Measurements from ENCODE around the gene PPTC7.
"Not testable (repeated sequence)": the region's sequence is repeated elsewhere in the genome, so short reads cannot be mapped to it uniquely, and the experiment has no call there.

The PPTC7 gene

GRCh38 chr12:110583137-110584059 lies at the start of gene PPTC7:
TSS of gene PPTC7 (minus strand) at chr12:110583318. CDS start at chr12:110583031, 287 bp downstream.
- DNase-seq: peak; percentile 80

- no peak for DNase-seq
Observed at GRCh38 chr12:110627500-110628195, 44.5 kb upstream of the PPTC7 start.

GRCh38 chr12:110622582-110622981 lies 39.5 kb upstream of the PPTC7 start:
- DNase-seq: no peak

- no peak for DNase-seq
Observed at GRCh38 chr12:110619534-110619953, 36.4 kb upstream of the PPTC7 start.

GRCh38 chr12:110616471-110617115 lies 33.5 kb upstream of the PPTC7 start:
- DNase-seq: no peak

GRCh38 chr12:110615171-110615570 lies 32.1 kb upstream of the PPTC7 start:
- DNase-seq: no peak

- DNase-seq: peak; percentile 32
Observed at GRCh38 chr12:110613771-110614684, 30.9 kb upstream of the PPTC7 start, which contains the start of gene TCTN1. TSS of gene TCTN1 (plus strand) at chr12:110614129. CDS start at chr12:110614183, 54 bp downstream.

GRCh38 chr12:110613071-110613770 lies 30.1 kb upstream of the PPTC7 start:
- DNase-seq: no peak

GRCh38 chr12:110606253-110606611 lies 23.1 kb upstream of the PPTC7 start:
- no peak for DNase-seq

GRCh38 chr12:110602085-110602814 lies 19.1 kb upstream of the PPTC7 start:
- DNase-seq: not testable (repeated sequence)

GRCh38 chr12:110600254-110600653 lies 17.1 kb upstream of the PPTC7 start:
- DNase-seq: no peak

GRCh38 chr12:110599334-110599733 lies 16.2 kb upstream of the PPTC7 start:
- no peak for DNase-seq

- no peak for DNase-seq
Observed at GRCh38 chr12:110597885-110598284, 14.8 kb upstream of the PPTC7 start.

GRCh38 chr12:110592919-110593318 lies 9.8 kb upstream of the PPTC7 start:
- not testable (repeated sequence) for DNase-seq

- no peak for DNase-seq
Observed at GRCh38 chr12:110592078-110592477, 9.0 kb upstream of the PPTC7 start.

- DNase-seq: no peak
Observed at GRCh38 chr12:110591451-110592051, 8.4 kb upstream of the PPTC7 start.

GRCh38 chr12:110590806-110591326 lies 7.7 kb upstream of the PPTC7 start:
- no peak for DNase-seq

- DNase-seq: no peak
Observed at GRCh38 chr12:110590059-110590458, 6.9 kb upstream of the PPTC7 start.

- DNase-seq: not testable (repeated sequence)
Observed at GRCh38 chr12:110587102-110587501, 4.0 kb upstream of the PPTC7 start.

GRCh38 chr12:110585231-110585799 lies 2.2 kb upstream of the PPTC7 start:
- no peak for DNase-seq
